HepG2 (cell line): Measurements from ENCODE around the gene AKT2. TPM values are rescaled to one million over a fixed set of nuclear protein-coding genes. Genes with fewer than 3 reads are reported as not detected.

ENCODE experiments used
- ATAC-seq: fragments of 200-7000 bp; cut with Tn5 transposase; 3 replicates; pipeline ENCODE4 v1.9.1; 2020; ENCODE audit warnings: mild to moderate bottlenecking, moderate library complexity
- BruUV-seq: library from RNA; stranded (reverse); fragments of 400-500 nt; replicated peaks from 2 replicates; lab custom pipeline; 2021; lab: Mats Ljungman, UMichigan
- CTCF ChIA-PET: fragments of 300-600 bp; formaldehyde crosslinking; extraction: SDS; loops from one replicate; lab custom pipeline; 2021; ENCODE audit warnings: low total read pairs, inconsistent platforms, low intra/inter-chr PET ratio; lab: Yijun Ruan, JAX
- POLR2A ChIA-PET: fragments of 350-600 bp; sonication (Branson Sonifier 250); formaldehyde crosslinking; loops from one replicate; lab custom pipeline; 2020; ENCODE audit warnings: antibody characterized with exemption, inconsistent platforms; lab: Yijun Ruan, JAX
- DNase-seq: peaks from one replicate; pipeline ENCODE4 v3.0.0-alpha.2; 2015; ENCODE audit warnings: low spot score
- FAIRE-seq: peaks from 3 replicates; lab custom pipeline; 2011; peaks lifted over from hg19 to GRCh38; lab: Jason Lieb, UNC
- H2AFZ ChIP-seq: one replicate; pipeline ENCODE4 v1.6.1; 2011; ENCODE audit warnings: low read length, inconsistent platforms
- H3K27ac ChIP-seq: fragments of 300-600 bp; 3 replicates; pipeline ENCODE4 v1.8.0; 2011; ENCODE audit warnings: mixed run types, mild to moderate bottlenecking, mixed read lengths, low read length, inconsistent platforms; ENCODE audit not compliant: insufficient read depth; ENCODE audit errors: extremely low read length
- H3K27me3 ChIP-seq, 2 experiments: fragments of 200-600 bp in 1 of 2; 2 replicates in 1 of 2; 3 replicates in 1 of 2; pipeline versions ENCODE4 v1.6.0 to v1.8.0; 2011; ENCODE audit warnings: low read length in 2 of 2, mild to moderate bottlenecking in 2 of 2, moderate library complexity in 2 of 2, inconsistent platforms in 1 of 2; ENCODE audit not compliant: insufficient read depth in 2 of 2, control insufficient read depth in 1 of 2
- H3K36me3 ChIP-seq, 2 experiments: fragments of 200-600 bp in 1 of 2; replicated peaks in 1 of 2; 2 replicates in 1 of 2; 3 replicates in 1 of 2; pipeline versions ENCODE4 v1.5.1 to v1.8.0; 2011; ENCODE audit warnings: low read length in 2 of 2, inconsistent platforms in 1 of 2; ENCODE audit not compliant: insufficient read depth in 2 of 2, control insufficient read depth in 1 of 2
- H3K4me1 ChIP-seq: 2 replicates; pipeline ENCODE4 v1.5.1; 2012; ENCODE audit warnings: low read length, inconsistent platforms; ENCODE audit not compliant: insufficient read depth
- H3K4me2 ChIP-seq: 2 replicates; pipeline ENCODE4 v1.6.0; 2011; ENCODE audit warnings: low read depth, low read length, inconsistent platforms
- H3K4me3 ChIP-seq, 3 experiments: fragments of 200-600 bp in 1 of 3; sonication (generic), shearing (Covaris generic) in 1 of 3; replicated peaks in 1 of 3; 2 replicates each; pipeline ENCODE4 v1.5.1; 2011 to 2016; ENCODE audit warnings: low read length in 3 of 3, inconsistent platforms in 2 of 3, low read depth in 2 of 3, mild to moderate bottlenecking in 2 of 3, control low read depth in 1 of 3, mixed read lengths in 1 of 3; ENCODE audit not compliant: insufficient read depth in 1 of 3
- H3K79me2 ChIP-seq: one replicate; pipeline ENCODE4 v1.6.1; 2011; ENCODE audit warnings: low read length, inconsistent platforms; ENCODE audit not compliant: insufficient read depth
- H3K9ac ChIP-seq: 2 replicates; pipeline ENCODE4 v1.6.0; 2011; ENCODE audit warnings: mild to moderate bottlenecking, low read depth, low read length, inconsistent platforms; ENCODE audit not compliant: insufficient read depth
- H3K9me3 ChIP-seq: 2 replicates; pipeline ENCODE4 v1.5.1; 2012; ENCODE audit warnings: mild to moderate bottlenecking, low read length
- H4K20me1 ChIP-seq: 2 replicates; pipeline ENCODE4 v1.6.0; 2011; ENCODE audit warnings: inconsistent platforms, mild to moderate bottlenecking, low read length, moderate library complexity; ENCODE audit not compliant: insufficient read depth
- ETV5 ChIP-seq: IDR thresholded peaks from 2 replicates; pipeline ENCODE4 v1.6.1; 2018; ENCODE audit warnings: missing biosample characterization, missing genetic modification reagents, inconsistent platforms, borderline replicate concordance
- KDM1A ChIP-seq: IDR thresholded peaks from 2 replicates; pipeline ENCODE4 v1.6.1; 2016; ENCODE audit warnings: missing compliant biosample characterization
- POGZ ChIP-seq: sonication (generic); formaldehyde crosslinking; IDR thresholded peaks from 2 replicates; pipeline ENCODE4 v1.4.0; 2020; ENCODE audit warnings: mild to moderate bottlenecking, missing genetic modification reagents
- ZNF180 ChIP-seq: sonication (generic); formaldehyde crosslinking; IDR thresholded peaks from 2 replicates; pipeline ENCODE4 v1.4.0; 2020; ENCODE audit warnings: low read depth, missing genetic modification reagents, borderline replicate concordance
- ZNF562 ChIP-seq: sonication (generic); formaldehyde crosslinking; IDR thresholded peaks from 2 replicates; pipeline ENCODE4 v1.8.0; 2022; ENCODE audit warnings: missing genetic modification reagents, borderline replicate concordance
- WGBS: methylation state at CpG from one replicate; pipeline ENCODE4 v1.1.6; 2017; ENCODE audit warnings: low lambda C conversion rate; 5-methylcytosine and 5-hydroxymethylcytosine counted together
- in situ Hi-C: cut with HindIII; loops from 2 replicates; pipeline ENCODE4 v1.10.0; 2017; ENCODE audit warnings: low pct_unique_long_range_greater_than_20kb; ENCODE audit not compliant: extremely low pct_ligation_motif_present
- intact Hi-C: fragments of 100-400 bp; cut with micrococcal nuclease; formaldehyde crosslinking; loops from one replicate; pipeline ENCODE4 v1.10.0; 2022; ENCODE audit not compliant: unreplicated experiment
- polyA plus RNA-seq, 8 experiments: library from polyadenylated mRNA; depleted of rRNA in 3 of 8; stranded (reverse) in 7 of 8; unstranded in 1 of 8; fragments of >200 nt; fragmentation: Illumina TruSeq in 4 of 8; extraction: Trizol in 4 of 8; gene quantifications; 2 replicates each; pipeline versions ENCODE4 v1.2.1 to v1.2.3, GENCODE V29; 2011 to 2016; ENCODE audit warnings: low read depth in 4 of 8, missing spikeins in 1 of 8, mixed read lengths in 1 of 8; ENCODE audit not compliant: insufficient read depth in 1 of 8
- total RNA-seq, 5 experiments: library from RNA; depleted of rRNA; stranded (reverse); fragments of >200 nt; fragmentation: Illumina TruSeq; extraction: Trizol; gene quantifications; 2 replicates each; pipeline ENCODE4 v1.2.3, GENCODE V29; 2016; ENCODE audit warnings: low read depth in 1 of 5
- TF ChIP-seq, protein P1 (sequence below): sonication (generic); formaldehyde crosslinking; IDR thresholded peaks from 2 replicates; pipeline ENCODE4 v1.8.1; 2022; ENCODE audit warnings: mild to moderate bottlenecking, missing genetic modification reagents

The AKT2 gene
- total and polyA plus RNA-seq, 2 of the 13 experiments (the other 11 are each of a cell fraction or from before 2014, with no cell fraction given), result 82.1 to 173 TPM

DNA sequence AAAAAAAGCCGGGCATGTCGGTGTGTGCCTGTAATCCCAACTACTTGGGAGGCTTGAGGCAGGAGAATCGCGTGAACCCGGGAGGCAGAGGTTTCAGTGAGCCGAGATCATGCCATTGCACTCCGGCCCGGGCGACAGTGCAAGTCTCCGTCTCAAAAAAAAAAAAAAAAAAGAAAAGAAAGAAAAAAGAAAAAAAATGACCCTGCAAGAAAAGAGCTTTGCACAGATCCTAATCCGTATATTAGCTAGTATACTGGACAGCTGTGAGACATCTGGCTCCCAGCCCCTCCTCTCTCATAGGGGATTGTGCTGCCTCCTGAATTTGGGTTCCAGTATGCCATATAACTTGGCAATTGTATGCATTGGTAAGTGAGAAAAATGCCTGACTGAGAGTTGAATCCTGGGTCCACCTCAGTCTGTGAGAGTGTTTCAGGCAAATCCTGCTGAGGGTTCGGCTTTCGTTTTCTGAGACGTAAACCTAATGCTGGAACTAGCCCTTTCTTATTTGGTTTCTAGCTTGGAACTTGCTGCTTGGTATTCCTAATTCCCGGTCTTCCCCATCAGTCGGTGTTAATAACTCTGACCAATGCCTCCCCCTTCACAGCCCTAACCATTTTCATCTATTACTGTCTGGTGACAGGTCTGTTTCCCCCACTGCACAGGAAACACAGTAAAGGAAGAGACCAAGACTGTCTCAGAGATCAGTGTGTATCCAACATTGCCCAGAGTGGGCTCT is 1.3 kb upstream of the AKT2 start:
- H3K79me2 ChIP-seq, result peaks cover 33% of the 10 kb centered on the region
- H3K9me3 ChIP-seq, result no peaks in the 10 kb centered on the region
- ChIA-PET POLR2A (interaction anchor here (1.0 to 1.6 kb wide), 2 partner anchors 54 to 62 kb away, joined by 3 to 7 read pairs; partner anchors contain the start of genes C19orf47 and PLD3), CTCF (no interaction called here)
- no peak for TF ChIP-seq POGZ
- no peak for TF ChIP-seq ZNF180 (CRISPR knock-in tag)
- TF ChIP-seq, protein P1, sequence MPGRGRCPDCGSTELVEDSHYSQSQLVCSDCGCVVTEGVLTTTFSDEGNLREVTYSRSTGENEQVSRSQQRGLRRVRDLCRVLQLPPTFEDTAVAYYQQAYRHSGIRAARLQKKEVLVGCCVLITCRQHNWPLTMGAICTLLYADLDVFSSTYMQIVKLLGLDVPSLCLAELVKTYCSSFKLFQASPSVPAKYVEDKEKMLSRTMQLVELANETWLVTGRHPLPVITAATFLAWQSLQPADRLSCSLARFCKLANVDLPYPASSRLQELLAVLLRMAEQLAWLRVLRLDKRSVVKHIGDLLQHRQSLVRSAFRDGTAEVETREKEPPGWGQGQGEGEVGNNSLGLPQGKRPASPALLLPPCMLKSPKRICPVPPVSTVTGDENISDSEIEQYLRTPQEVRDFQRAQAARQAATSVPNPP, result no peak
- TF ChIP-seq ZNF562 (CRISPR knock-in tag), result no peak
- TF ChIP-seq KDM1A (CRISPR knock-in tag), result no peak
- no peak for TF ChIP-seq ETV5 (CRISPR knock-in tag)
- peaks cover 5 to 7% of the 10 kb centered on the region in 2 experiments; a peak in 2 of 5 replicates for H3K36me3 ChIP-seq
- ATAC-seq (no peak), FAIRE-seq (no peak), DNase-seq (no peak)
- BruUV-seq, result no TSS peak
- peak overlapping the region; percentile 61 for H2AFZ ChIP-seq
- peaks cover 40% of the 10 kb centered on the region for H3K4me1 ChIP-seq
- in situ Hi-C loops (no loop called here), intact Hi-C loops (no loop called here)
- H3K27ac ChIP-seq, result peak overlapping the region; percentile 90
- peaks cover 11% of the 10 kb centered on the region for H4K20me1 ChIP-seq
- peak overlapping the region; percentile 87 for H3K4me2 ChIP-seq
- no peaks in the 10 kb centered on the region; a peak in 1 of 5 replicates for H3K27me3 ChIP-seq
- 71% methylated on average over 16 of the region's 16 CpGs for WGBS
- peak overlapping the region; percentile 87 for H3K9ac ChIP-seq
- 0 out of 6 replicates have a peak overlapping the region, but pooled peaks of 1 of the 3 experiments have one; percentile 66 for H3K4me3 ChIP-seq
